K562 (cell line): Measurements from ENCODE around the gene BCL10. TPM values are rescaled to one million over a fixed set of nuclear protein-coding genes. Genes with fewer than 3 reads are reported as not detected.
A peak's percentile ranks its signal among the peaks of the same experiment; 100 is the strongest.

Experiments
- FOXM1 ChIP-seq, 2 experiments: fragments of 450-650 bp in 1 of 2; sonication (generic) in 1 of 2; formaldehyde crosslinking in 1 of 2; IDR thresholded peaks; 2 replicates each; pipeline versions ENCODE4 v1.6.1 to v1.9.0; 2017 to 2022; ENCODE audit warnings: low read depth in 2 of 2, mild to moderate bottlenecking in 2 of 2, missing genetic modification reagents in 1 of 2, moderate library complexity in 1 of 2
- HCFC1 ChIP-seq: IDR thresholded peaks from 2 replicates; pipeline ENCODE4 v1.6.1; 2012; ENCODE audit warnings: low read depth, low read length, improper control_type of control experiment
- JUN ChIP-seq, 2 experiments: sonication (generic) in 1 of 2; formaldehyde crosslinking in 1 of 2; IDR thresholded peaks; 2 replicates each; pipeline versions ENCODE4 v1.6.1 to v1.8.0; 2012 to 2022; ENCODE audit warnings: borderline replicate concordance in 2 of 2, mild to moderate bottlenecking in 2 of 2, improper control_type of control experiment in 1 of 2, low read depth in 1 of 2, low read length in 1 of 2, missing genetic modification reagents in 1 of 2
- LCOR ChIP-seq: sonication (generic); formaldehyde crosslinking; IDR thresholded peaks from 2 replicates; pipeline ENCODE4 v1.8.0; 2022; ENCODE audit warnings: mild to moderate bottlenecking, missing genetic modification reagents
- PHF21A ChIP-seq: fragments of 450-650 bp; IDR thresholded peaks from 2 replicates; pipeline ENCODE4 v1.6.1; 2017; ENCODE audit warnings: low read depth, borderline replicate concordance
- PRPF4 ChIP-seq: fragments of 200-400 bp; formaldehyde crosslinking; IDR thresholded peaks from one replicate; pipeline ENCODE4 v1.6.1; 2017; ENCODE audit warnings: low read length, low read depth, mild to moderate bottlenecking; ENCODE audit not compliant: insufficient read depth, poor library complexity, severe bottlenecking
- RBM22 ChIP-seq: fragments of 200-400 bp; formaldehyde crosslinking; IDR thresholded peaks from 2 replicates; pipeline ENCODE4 v1.6.1; 2018; ENCODE audit warnings: low read length, low read depth; ENCODE audit not compliant: poor library complexity, severe bottlenecking
- ZKSCAN1 ChIP-seq: fragments of 150-350 bp; IDR thresholded peaks from 2 replicates; pipeline ENCODE4 v1.6.1; 2016; ENCODE audit warnings: low read depth, low read length
- ZNF507 ChIP-seq: conservative IDR thresholded peaks from 2 replicates; pipeline ENCODE4 v1.6.1; 2017; ENCODE audit warnings: missing genetic modification characterization, missing compliant biosample characterization
- polyA plus RNA-seq, 8 experiments: library from polyadenylated mRNA; depleted of rRNA in 4 of 8; stranded (reverse) in 5 of 8; unstranded in 3 of 8; fragments of >200 nt; fragmentation: Nextera tagmentation in 2 of 8; fragmentation: Illumina TruSeq in 1 of 8; extraction: Ambion mirVana in 2 of 8; extraction: Trizol in 1 of 8; gene quantifications; 2 replicates each; pipeline versions ENCODE4 v1.2.1 to v1.2.3, GENCODE V29; 2011 to 2014; ENCODE audit warnings: inconsistent platforms in 1 of 8, missing spikeins in 1 of 8
- total RNA-seq, 7 experiments: library from RNA; depleted of rRNA in 6 of 7; stranded (reverse); fragments of >200 nt in 6 of 7; fragmentation: Illumina TruSeq in 2 of 7; extraction: Trizol in 2 of 7; gene quantifications; 2 replicates each; pipeline versions ENCODE4 v1.2.1 to v1.2.3, GENCODE V29; 2011 to 2021; ENCODE audit warnings: low replicate concordance in 1 of 7
- TF ChIP-seq, protein P1 (sequence below): fragments of 250-450 bp; sonication (Bioruptor Pico); IDR thresholded peaks from 2 replicates; pipeline ENCODE4 v1.5.0; 2021; ENCODE audit warnings: mild to moderate bottlenecking, moderate library complexity
- TF ChIP-seq, protein P2 (sequence below): fragments of 250-450 bp; sonication (Bioruptor Pico); IDR thresholded peaks from 2 replicates; pipeline ENCODE4 v1.5.0; 2020; ENCODE audit warnings: mild to moderate bottlenecking
- TF ChIP-seq, protein P3 (sequence below): sonication (generic); formaldehyde crosslinking; IDR thresholded peaks from 2 replicates; pipeline ENCODE4 v1.8.1; 2022; ENCODE audit warnings: missing genetic modification reagents
- TF ChIP-seq, protein P4 (sequence below): sonication (generic); formaldehyde crosslinking; IDR thresholded peaks from 2 replicates; pipeline ENCODE4 v1.5.0; 2020; ENCODE audit warnings: missing genetic modification reagents
- TF ChIP-seq, protein P5 (sequence below): fragments of 450-650 bp; IDR thresholded peaks from 2 replicates; pipeline ENCODE4 v1.6.1; 2016; ENCODE audit warnings: mild to moderate bottlenecking

The BCL10 gene
- total and polyA plus RNA-seq, 9 of the 15 experiments (the other 6 are each of a cell fraction or from before 2014, with no cell fraction given) = 8.0 to 19.4 (median 12.3) TPM

DNA sequence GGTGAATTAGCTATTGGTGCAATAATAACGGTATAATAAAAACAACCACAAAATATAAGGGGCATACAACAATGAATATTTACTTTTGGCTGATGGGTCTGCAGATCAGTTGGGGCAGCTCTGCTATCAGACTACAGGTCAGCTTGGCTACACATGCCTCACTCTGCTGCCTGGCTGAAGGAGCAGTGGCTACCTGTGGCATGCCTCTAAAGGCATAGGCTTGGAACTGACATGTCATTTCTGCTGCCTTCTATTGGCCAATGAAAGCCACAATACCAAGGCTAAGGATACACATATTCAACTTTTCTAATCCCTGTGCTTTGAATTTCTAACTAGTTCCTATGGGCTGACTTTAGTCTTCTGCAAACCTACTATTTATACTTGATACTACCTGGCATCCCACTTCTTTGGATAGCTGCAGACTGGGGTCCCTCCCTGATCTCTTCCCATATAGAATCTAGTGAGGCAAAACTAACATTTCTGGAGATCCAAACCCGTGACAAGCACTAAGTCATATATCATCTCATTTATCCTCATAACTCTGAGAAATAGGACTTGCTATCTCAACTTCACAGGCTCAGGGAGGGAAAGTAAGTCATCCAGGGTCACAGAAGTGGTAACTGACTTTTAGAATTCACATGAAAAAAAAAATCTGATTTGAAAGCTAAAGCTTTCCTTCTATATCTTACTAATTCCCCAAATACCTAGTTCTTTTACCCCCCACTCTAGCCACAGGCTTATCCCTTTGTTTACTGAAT, 56.4 kb downstream of the BCL10 start (continued):
- TF ChIP-seq, protein P1, sequence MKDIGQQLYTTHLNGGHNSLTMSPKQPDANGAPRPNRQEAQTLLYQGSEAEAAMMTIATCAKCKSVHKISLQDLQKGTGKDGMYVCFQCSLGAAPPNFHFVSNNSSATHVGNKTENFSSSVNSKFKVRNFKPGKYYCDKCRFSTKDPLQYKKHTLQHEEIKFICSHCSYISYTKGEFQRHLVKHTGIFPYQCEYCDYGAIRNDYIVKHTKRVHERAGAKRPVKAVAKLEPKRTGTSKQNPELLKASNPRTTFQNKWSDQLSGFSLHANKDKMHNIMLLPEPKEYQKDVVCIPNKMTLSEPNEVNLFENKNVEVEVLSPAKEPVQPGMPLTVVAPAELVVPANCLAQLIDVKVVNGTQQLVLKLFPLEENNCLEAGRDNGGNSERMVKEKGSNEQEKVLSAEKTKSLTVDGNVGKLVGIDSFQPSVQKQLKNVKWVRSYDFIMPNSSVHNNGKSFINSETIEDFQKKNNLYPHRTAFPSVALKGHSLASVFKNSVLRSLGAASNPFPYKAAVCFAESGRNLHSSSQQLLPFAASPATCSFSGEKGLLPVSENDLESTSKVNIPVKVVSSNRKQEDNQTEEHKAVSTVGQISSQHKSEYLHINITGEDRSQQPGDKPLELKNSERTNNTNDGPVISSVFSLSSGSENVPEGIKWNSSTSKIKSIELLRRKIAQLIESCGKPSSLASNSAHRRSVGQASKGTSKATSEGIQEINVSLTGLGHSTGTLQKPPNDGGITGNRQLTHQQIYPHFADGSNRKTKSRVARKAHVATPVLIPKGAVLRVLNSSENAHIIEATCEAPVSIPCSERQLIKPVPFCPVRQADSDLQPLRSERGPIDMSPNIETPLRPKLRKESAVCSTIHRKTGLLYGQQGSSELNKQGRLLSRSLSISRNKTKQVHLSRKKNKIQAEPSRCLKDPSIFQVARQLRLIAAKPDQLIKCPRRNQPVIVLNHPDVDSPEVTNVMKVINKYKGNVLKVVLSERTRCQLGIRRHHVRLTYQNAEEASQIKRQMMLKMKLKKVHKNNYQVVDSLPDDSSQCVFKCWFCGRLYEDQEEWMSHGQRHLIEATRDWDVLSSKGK (CRISPR knock-in tag) = no peak
- no peak for TF ChIP-seq PHF21A
- TF ChIP-seq ZNF507 (tag) = no peak
- TF ChIP-seq RBM22 = no peak
- TF ChIP-seq JUN (IDR thresholded peaks at IDR 0.05; ENCODE audit: borderline replicate concordance, low read depth, low read length) = no peak
- TF ChIP-seq JUN (CRISPR knock-in tag; IDR thresholded peaks at IDR 0.05; ENCODE audit: borderline replicate concordance) = no peak
- TF ChIP-seq, protein P2, sequence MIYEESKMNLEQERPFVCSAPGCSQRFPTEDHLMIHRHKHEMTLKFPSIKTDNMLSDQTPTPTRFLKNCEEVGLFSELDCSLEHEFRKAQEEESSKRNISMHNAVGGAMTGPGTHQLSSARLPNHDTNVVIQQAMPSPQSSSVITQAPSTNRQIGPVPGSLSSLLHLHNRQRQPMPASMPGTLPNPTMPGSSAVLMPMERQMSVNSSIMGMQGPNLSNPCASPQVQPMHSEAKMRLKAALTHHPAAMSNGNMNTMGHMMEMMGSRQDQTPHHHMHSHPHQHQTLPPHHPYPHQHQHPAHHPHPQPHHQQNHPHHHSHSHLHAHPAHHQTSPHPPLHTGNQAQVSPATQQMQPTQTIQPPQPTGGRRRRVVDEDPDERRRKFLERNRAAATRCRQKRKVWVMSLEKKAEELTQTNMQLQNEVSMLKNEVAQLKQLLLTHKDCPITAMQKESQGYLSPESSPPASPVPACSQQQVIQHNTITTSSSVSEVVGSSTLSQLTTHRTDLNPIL (CRISPR knock-in tag) = no peak
- no peak for TF ChIP-seq ZKSCAN1
- no peak for TF ChIP-seq LCOR (CRISPR knock-in tag)
- no peak for TF ChIP-seq HCFC1
- TF ChIP-seq, protein P3, sequence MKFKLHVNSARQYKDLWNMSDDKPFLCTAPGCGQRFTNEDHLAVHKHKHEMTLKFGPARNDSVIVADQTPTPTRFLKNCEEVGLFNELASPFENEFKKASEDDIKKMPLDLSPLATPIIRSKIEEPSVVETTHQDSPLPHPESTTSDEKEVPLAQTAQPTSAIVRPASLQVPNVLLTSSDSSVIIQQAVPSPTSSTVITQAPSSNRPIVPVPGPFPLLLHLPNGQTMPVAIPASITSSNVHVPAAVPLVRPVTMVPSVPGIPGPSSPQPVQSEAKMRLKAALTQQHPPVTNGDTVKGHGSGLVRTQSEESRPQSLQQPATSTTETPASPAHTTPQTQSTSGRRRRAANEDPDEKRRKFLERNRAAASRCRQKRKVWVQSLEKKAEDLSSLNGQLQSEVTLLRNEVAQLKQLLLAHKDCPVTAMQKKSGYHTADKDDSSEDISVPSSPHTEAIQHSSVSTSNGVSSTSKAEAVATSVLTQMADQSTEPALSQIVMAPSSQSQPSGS = no peak
- TF ChIP-seq FOXM1 (IDR thresholded peaks at IDR 0.05; ENCODE audit: low read depth) = 0 out of 2 replicates have a peak, but pooled peaks have one; percentile 44
- TF ChIP-seq FOXM1 (CRISPR knock-in tag; IDR thresholded peaks at IDR 0.05; ENCODE audit: low read depth) = no peak
- TF ChIP-seq, protein P4, sequence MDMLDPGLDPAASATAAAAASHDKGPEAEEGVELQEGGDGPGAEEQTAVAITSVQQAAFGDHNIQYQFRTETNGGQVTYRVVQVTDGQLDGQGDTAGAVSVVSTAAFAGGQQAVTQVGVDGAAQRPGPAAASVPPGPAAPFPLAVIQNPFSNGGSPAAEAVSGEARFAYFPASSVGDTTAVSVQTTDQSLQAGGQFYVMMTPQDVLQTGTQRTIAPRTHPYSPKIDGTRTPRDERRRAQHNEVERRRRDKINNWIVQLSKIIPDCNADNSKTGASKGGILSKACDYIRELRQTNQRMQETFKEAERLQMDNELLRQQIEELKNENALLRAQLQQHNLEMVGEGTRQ = no peak
- TF ChIP-seq PRPF4 = no peak
- TF ChIP-seq, protein P5, sequence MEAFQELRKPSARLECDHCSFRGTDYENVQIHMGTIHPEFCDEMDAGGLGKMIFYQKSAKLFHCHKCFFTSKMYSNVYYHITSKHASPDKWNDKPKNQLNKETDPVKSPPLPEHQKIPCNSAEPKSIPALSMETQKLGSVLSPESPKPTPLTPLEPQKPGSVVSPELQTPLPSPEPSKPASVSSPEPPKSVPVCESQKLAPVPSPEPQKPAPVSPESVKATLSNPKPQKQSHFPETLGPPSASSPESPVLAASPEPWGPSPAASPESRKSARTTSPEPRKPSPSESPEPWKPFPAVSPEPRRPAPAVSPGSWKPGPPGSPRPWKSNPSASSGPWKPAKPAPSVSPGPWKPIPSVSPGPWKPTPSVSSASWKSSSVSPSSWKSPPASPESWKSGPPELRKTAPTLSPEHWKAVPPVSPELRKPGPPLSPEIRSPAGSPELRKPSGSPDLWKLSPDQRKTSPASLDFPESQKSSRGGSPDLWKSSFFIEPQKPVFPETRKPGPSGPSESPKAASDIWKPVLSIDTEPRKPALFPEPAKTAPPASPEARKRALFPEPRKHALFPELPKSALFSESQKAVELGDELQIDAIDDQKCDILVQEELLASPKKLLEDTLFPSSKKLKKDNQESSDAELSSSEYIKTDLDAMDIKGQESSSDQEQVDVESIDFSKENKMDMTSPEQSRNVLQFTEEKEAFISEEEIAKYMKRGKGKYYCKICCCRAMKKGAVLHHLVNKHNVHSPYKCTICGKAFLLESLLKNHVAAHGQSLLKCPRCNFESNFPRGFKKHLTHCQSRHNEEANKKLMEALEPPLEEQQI = no peak; the same call in 1 of the 2 replicates
